Fibroblast of lung (primary cell): Measurements from ENCODE around the gene PLEKHO2.

Experiments used
- EZH2 ChIP-seq: IDR thresholded peaks from 2 replicates; pipeline ENCODE4 v1.5.1; 2012; ENCODE audit warnings: low read length, control low read depth, mild to moderate bottlenecking; ENCODE audit errors: missing control alignments
- TF ChIP-seq, protein P1 (sequence below), 2 donors: IDR thresholded peaks in 1 of 2; conservative IDR thresholded peaks in 1 of 2; 1 replicate in 1 of 2; 2 replicates in 1 of 2; pipeline ENCODE4 v1.5.1; 2011 to 2012; ENCODE audit warnings: low read length in 2 of 2, control low read depth in 1 of 2, inconsistent platforms in 1 of 2, low read depth in 1 of 2, mild to moderate bottlenecking in 1 of 2

DNA sequence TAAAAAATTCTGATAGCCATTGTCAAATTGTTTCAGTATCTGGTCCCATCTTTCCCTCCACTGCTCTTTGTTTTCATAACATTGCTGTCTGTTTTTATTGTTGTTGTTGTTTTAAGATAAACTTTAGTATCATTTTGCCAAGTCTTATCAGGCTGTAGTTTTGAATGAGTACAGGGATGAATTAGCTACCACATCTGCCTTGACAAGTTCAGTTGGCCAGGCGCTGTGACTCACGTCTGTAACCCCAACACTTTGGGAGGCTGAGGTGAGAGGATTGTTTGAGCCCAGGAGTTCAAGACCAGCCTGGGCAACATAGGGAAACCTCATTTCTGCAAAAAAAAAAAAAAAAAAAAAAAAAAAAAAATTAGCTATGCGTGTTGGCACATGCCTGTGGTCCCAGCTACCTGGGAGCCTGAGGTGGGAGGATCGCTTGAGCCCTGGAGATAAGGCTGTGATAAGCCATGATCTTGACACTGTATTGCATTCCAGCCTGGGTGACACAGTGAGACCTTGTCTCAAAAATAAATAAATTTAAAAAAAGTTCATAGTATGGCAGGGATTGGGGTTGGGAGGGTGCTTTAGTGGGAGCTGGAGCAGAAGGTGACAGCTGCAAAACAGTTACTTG lies 61.7 kb downstream of the PLEKHO2 start:
- TF ChIP-seq, protein P1, sequence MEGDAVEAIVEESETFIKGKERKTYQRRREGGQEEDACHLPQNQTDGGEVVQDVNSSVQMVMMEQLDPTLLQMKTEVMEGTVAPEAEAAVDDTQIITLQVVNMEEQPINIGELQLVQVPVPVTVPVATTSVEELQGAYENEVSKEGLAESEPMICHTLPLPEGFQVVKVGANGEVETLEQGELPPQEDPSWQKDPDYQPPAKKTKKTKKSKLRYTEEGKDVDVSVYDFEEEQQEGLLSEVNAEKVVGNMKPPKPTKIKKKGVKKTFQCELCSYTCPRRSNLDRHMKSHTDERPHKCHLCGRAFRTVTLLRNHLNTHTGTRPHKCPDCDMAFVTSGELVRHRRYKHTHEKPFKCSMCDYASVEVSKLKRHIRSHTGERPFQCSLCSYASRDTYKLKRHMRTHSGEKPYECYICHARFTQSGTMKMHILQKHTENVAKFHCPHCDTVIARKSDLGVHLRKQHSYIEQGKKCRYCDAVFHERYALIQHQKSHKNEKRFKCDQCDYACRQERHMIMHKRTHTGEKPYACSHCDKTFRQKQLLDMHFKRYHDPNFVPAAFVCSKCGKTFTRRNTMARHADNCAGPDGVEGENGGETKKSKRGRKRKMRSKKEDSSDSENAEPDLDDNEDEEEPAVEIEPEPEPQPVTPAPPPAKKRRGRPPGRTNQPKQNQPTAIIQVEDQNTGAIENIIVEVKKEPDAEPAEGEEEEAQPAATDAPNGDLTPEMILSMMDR (conservative IDR thresholded peaks at IDR 0.05 in 1 of 2, IDR thresholded peaks at IDR 0.05 in 1 of 2; ENCODE audit: low read depth in 1 of 2, low read length in 2 of 2) = no peak
- TF ChIP-seq EZH2 = no peak
